NCI-H446 (cell line): ENCODE data around the gene ATP8B3.

Source experiments
- DNase-seq, 2 experiments: peaks; one replicate each; lab custom pipeline; 2025; lab: John Stamatoyannopoulos, UW

The ATP8B3 gene, protein sequence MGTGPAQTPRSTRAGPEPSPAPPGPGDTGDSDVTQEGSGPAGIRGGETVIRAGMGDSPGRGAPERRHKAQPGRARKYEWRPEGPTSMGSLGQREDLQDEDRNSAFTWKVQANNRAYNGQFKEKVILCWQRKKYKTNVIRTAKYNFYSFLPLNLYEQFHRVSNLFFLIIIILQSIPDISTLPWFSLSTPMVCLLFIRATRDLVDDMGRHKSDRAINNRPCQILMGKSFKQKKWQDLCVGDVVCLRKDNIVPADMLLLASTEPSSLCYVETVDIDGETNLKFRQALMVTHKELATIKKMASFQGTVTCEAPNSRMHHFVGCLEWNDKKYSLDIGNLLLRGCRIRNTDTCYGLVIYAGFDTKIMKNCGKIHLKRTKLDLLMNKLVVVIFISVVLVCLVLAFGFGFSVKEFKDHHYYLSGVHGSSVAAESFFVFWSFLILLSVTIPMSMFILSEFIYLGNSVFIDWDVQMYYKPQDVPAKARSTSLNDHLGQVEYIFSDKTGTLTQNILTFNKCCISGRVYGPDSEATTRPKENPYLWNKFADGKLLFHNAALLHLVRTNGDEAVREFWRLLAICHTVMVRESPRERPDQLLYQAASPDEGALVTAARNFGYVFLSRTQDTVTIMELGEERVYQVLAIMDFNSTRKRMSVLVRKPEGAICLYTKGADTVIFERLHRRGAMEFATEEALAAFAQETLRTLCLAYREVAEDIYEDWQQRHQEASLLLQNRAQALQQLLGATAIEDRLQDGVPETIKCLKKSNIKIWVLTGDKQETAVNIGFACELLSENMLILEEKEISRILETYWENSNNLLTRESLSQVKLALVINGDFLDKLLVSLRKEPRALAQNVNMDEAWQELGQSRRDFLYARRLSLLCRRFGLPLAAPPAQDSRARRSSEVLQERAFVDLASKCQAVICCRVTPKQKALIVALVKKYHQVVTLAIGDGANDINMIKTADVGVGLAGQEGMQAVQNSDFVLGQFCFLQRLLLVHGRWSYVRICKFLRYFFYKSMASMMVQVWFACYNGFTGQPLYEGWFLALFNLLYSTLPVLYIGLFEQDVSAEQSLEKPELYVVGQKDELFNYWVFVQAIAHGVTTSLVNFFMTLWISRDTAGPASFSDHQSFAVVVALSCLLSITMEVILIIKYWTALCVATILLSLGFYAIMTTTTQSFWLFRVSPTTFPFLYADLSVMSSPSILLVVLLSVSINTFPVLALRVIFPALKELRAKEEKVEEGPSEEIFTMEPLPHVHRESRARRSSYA (N-terminal part only)

DNA sequence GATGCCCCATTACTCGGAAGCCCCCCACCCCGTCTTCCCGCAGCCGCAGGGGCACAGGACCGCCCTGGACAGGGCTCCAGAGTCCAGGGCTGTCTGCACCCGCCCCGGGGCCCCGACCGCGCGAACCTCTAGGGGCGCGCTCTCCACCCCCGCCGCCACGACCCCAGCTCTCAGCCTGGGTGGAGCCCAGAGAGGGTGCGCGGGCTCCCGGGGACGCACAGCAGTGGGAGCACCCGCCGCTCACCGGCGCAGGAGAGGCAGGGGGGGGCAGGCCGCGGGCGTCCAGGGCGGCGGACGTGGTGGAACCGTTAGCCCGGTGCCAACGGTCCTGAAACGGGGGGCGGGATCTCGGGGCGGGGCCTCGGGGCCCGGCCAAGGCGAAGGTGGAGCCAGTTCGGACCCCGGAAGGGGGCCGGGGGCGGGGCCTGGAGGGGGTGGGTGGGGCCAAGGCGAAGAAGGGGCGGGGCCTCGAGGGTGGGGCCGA, at the start of gene ATP8B3:
Gene ATP8B3 (minus strand): TSS at position 335 of the 484 bp plus-strand sequence. CDS start 540 bp downstream, outside the sequence.
- no peak for DNase-seq

DNA sequence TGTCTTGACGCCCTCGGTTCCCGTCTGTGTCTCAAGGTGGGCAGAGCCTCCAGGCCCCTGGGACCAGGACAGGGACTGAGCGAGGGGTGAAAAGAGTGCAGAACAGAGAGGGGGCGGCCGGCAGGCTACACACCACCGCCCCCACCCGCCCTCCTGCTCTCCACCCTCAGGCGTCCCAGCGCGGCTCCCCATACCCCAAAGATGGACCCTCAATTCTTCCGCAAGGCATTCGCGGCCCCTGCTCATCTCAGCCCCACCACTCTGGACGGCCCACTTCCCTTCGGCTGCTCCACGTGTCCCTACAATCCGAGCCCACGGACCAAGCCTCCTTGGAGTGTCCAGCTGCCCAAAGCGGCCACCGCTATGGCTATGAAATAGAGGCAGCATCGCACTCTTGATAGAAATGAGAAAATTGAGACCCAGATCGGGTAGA, 49.5 kb upstream of the ATP8B3 start:
- no peak for DNase-seq

DNA sequence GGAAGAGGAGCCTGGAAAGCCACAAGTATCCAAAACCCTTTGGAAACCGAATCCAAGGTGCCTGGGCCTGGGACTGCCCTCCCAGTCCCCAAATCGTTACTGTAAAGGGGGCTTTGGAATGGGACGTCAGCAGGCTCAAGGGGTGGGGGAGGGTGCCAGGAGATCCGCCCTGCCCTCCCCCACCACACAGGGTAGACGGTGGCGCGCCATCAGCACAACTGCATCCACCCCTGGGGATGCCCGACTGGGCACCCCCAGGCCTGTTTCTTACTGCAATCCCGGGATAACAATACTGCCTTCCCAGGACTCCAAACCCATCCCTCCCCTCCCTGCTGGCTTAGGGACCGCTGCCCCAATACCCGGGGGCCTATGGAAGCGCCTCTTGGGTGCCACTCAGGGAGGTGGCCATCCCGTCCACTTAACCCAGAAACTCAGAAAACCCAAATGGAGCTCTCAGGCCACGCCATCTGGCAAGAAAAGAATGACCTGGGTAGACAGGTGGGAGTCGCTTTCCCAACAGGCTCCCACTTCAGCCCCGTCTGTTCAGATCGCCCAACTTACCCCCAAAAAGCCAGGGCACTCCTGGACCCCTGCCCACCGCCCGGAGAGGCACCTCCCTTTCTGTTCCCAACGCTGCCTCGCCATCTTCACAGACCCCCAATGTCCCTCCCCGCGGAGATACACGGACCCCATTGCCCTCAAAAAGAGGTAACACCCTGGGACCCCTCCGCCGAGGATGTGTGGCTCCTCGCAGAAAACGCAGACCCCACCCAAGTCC, 48.9 kb upstream of the ATP8B3 start:
- DNase-seq: no peak

GRCh38 chr19:1860042-1860775, 48.1 kb upstream of the ATP8B3 start:
- DNase-seq: peak in 1 of 2 experiments; percentile 57

- no peak for DNase-seq
These were observed 47.3 kb upstream of the ATP8B3 start for GRCh38 chr19:1859331-1859781.

DNA sequence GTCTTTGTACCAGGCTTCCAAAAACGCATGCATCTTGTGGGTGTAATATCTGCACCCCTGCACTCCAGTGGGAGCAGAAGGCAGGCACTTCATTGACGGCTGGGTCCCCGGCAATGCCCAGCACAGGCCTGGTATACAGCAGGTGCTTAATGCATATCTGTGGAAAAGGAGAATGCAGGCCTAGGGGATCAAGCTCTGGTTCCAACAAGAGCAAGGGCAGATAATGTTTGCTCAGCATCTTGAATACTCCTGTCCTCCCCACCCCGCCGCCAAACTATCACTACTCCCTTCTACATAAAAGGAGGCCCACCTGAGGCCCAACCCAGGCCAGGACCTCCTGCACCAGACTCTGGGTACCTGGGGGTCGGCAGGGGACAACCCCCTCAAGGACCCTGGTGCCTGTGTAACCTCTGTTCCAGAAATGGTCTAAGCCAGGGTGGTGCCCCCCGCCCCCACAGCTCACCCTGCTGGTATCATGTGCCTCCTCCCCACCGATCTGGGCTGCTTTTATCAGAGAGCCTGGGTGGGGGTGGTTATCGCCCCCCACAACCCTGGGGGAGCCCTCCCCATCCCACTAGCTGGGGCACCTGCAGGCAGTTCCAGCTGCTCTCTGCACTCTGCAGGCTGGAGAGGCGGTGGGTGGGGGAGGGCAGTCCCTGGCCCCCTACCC, 46.5 kb upstream of the ATP8B3 start:
- no peak for DNase-seq

DNA sequence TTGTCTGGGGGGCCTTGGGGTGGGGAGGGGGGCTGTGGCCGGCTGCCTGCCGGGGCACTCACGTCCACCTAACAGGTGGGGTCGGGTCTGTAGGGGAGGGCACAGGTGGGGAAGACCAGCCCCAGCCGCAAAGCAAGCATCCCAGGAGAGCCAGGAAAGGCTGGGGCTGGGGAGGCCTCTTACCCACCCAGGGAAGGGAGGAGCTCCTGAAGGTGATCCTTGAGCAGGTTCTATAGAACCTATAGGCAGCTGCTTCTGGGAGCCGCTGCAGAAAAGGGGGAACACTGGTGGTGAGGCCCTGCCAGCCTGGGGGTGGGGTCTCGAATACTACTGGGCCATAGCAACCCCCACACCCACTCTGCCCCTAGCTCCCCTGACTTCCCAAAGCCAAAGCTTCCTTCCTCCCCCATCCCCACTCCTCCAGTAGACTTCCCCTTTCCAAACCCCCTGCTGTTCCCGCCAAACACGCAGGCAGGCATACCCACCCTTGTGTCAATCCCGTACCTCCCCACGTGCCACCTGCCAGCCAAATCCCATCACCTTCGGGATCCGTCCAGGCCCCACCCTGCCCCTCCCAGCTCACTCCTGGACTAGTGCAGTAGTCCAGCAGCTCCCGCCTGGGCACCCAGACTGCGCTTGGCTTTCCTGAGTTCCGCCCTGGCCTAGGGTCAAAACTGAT, 45.7 kb upstream of the ATP8B3 start:
- no peak for DNase-seq

DNA sequence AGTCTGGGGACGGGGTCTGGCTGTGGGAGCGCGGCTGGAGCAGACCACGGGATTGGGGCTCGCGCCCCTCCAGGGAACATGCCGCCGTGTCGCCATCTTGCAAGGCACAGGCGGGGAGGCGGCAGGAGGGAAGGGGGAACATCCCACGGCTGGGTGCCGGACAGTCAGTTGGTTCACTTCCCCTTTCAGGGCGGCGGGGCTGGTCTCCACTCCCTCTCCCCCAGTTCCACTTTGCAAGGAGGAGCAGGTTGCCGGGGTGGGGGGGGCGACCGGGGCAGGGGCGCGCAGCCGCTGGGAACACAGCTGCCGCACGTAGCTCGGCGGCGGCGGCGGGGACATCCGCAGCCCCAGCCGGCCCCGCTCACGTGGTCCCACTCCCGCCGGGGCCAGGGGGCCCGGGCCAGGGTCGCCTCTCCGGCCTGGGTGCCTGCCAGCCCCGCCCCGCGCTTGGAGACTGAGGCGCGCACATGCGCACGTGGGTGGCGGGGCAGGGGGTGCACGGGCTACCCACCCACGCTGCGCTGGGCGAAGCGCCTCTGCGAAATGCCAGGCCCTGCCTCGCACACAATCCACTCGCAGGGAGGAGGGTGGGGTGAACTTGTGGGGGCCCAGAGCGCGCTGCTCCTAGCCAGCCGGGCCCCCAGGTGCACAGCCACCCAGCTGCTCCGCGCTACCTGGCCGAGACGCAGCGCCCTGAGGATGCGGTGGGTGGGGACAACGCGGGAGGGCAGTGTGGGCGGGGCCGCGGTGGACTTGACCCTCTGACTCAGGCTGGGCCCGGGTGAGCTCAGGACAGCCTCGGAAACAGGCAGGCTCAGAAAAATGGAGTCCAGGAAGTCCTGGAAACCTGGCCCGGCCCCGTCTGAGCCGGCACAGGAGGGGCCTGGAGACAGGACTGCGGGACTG, 44.9 kb upstream of the ATP8B3 start:
- no peak for DNase-seq

GRCh38 chr19:1856345-1856697, 44.2 kb upstream of the ATP8B3 start:
- DNase-seq: no peak

DNA sequence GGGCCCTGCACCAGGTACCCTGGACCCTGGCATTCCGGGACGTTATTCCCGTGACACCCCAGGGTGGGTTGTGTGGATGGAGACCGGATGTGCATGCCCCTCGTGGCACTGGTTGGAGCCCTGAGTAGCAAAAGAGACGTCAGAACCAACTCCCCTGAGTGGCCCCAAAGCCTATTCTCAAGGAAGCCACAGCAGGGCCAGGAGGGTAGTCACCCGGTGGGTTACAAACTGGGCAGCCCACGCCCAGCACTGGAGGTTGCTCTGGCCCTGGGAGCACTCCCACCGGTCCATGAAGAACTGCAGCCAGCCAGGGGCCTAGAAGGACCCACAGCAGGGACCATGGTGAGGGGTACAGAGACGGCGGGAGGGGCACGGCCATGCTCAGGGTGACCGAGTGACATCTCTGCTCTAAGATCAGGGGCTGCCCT, 43.8 kb upstream of the ATP8B3 start:
- DNase-seq: no peak

DNA sequence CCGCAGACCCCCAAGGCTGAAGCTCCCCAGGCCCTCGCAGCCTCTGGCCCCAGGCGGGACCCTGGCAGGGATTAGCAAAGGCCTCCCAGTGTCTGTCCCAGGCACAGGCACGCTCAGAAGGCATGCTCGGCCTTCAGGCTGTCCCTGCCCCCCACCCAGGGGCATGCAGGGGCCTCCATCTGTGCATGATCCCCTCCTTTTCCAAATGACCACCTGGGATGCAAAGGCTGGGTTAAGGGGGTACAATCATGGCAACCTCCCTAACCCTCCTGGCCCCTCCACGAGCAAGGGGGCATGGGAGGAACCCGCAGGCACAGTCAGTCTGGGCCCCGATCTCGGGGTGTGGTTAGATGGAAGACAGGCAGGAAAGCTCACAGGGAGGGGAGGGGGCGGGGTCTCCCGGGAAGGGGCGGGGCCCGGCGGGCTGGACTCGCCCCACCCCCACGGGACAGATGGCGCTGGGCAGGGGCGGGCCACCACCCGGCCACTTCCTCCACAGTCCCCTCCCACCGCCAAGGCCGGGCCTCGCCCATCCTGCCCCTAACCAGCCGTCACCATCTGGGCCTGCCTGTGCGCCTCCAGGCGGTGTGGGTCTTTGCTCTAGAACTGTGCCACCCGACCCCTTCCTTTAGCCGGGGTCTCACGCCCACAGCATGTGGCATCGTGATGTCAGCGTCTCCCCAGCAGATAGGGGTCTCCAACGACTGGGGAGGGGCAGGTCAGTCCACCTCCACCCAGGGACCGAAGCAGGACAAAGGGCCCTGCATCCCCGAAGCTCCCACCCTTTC, 43.2 kb upstream of the ATP8B3 start:
- peak in 1 of 2 experiments; percentile 39 for DNase-seq

DNA sequence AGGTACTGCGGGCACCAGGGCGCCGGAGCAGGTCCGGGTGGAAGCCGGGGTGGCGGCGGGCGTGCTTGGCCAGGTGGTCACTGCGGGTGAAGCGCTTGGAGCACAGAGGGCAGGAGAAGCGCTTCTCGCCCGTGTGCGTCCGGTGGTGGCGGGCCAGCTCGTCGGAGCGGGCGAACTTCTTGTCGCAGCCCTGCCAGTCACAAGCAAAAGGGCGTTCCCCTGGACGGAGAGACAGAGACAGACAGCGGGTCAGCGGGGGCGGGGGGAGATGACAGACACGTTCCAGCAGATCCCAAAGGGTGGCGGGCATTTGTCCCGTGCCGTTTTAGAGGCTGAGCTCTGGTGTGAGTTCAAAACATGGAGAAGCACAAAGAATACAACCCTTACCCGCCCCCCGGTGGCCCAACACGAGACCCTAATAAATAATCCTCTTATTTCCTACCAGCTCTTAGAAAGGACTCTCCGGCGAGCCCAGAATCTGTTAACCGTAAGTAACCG, 42.5 kb upstream of the ATP8B3 start:
- DNase-seq: no peak

DNA sequence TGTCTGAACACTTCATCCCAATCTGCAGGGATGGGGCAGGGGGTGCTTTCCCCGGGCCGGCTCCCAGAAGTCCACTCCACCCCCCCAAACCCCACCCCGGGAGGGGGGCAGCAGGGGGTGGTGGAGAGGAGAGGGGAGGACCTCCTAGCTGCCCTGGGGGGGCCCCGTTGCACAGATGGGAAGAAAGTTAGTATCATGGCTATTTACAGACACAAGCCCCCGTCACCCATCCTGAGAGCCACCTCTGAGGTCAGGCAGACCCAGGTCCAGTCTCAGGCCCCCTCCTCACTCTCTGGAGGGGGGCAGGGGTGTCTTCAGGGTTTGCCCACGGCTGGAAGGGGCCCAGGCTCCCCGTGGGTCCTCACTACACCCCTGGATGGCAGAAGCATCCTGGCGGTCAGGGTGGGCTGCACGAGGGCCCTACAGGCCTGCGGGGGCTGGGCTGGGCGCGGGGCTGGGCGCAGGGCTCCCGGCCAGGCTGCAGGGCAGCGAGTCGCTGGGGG, 42.0 kb upstream of the ATP8B3 start:
- DNase-seq: no peak

DNA sequence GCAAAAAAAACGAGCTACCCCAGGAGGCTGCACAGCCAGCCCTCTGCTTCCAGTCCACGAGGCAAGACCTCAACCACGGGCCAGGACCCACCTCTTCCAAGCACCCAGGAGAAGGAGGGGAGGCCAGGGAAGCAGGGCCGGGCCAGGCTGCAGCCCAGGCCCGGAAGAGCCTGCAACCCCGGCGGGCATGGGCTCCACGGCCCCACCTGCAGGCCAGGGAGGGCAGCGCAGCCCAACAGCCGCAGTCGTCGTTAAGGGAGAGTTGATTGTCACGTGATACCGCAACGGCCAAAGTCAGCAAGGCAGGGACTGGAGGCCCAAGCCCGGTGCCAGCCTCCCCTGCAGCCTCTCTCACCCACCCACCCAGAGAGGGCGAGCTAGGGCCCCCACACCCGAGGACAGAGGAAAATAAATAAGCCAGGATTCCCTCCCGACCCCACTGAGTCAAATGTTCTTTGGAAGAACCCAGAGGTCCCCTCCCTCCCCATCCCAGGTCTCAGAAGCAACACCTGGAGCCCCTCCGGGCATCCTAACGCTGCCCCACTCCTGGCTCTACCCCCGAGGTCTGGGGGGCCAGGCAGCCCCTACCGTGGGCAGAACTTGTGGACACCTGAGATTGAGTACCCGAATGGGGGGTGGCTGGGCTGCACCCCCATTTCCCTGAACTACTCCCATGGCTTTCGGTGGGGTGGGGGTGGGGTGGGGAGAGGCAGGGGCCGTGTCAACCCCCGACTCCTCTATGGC, 41.4 kb upstream of the ATP8B3 start:
- peak in 1 of 2 experiments; percentile 50 for DNase-seq

GRCh38 chr19:1852581-1853128, 40.6 kb upstream of the ATP8B3 start:
- no peak for DNase-seq
